ENCODE measurements around the gene OR5AS1.

- TF ChIP-seq FOXP2 (optimal IDR thresholded peaks at IDR 0.05; ENCODE audit: control extremely low read depth, extremely low read length, insufficient read depth): no peak
- no peak for TF ChIP-seq POLR2AphosphoS5 (IDR thresholded peaks at IDR 0.05; ENCODE audit: borderline replicate concordance, low read depth, low read length)
- no peak for TF ChIP-seq EZH2 (IDR thresholded peaks at IDR 0.05)
Observed at GRCh38 chr11:56066980-56067379, 39.5 kb downstream of the OR5AS1 start.

All from SK-N-MC (cell line).